Upper lobe of left lung (tissue), 4 donors: ENCODE results near the gene NDUFA8.

Source experiments
- POLR2A ChIP-seq, 4 donors: fragments of 450-650 bp; IDR thresholded peaks; one replicate each; pipeline ENCODE4 v1.5.1; 2016 to 2017; ENCODE audit warnings: antibody characterized with exemption in 4 of 4, mild to moderate bottlenecking in 2 of 4
- TF ChIP-seq, protein P1 (sequence below), 6 experiments: fragments of 450-650 bp in 4 of 6; fragments of 200-600 bp in 2 of 6; sonication (generic) in 2 of 6; IDR thresholded peaks; one replicate each; pipeline ENCODE4 v1.5.1; 2016 to 2019; ENCODE audit warnings: antibody characterized with exemption in 6 of 6

DNA sequence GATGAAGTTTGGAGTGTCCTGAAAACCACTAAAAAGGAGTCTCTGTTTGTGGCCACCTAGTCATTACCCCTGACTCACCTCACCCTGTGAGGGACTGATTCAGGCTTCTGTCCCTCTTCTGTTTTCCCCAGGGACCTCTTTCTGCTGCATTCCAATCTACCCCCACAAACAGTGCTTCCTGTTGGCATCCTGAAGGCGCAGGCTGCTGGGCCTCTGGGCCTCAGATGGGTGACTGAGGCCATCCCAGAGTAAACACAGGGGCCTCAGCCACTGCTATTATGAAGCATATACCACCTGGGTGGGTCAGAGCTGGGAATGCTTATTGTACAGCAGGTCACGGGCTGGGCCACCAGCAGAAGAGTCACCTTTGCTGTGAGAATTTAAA lies 20.1 kb upstream of the NDUFA8 start:
- TF ChIP-seq, protein P1, sequence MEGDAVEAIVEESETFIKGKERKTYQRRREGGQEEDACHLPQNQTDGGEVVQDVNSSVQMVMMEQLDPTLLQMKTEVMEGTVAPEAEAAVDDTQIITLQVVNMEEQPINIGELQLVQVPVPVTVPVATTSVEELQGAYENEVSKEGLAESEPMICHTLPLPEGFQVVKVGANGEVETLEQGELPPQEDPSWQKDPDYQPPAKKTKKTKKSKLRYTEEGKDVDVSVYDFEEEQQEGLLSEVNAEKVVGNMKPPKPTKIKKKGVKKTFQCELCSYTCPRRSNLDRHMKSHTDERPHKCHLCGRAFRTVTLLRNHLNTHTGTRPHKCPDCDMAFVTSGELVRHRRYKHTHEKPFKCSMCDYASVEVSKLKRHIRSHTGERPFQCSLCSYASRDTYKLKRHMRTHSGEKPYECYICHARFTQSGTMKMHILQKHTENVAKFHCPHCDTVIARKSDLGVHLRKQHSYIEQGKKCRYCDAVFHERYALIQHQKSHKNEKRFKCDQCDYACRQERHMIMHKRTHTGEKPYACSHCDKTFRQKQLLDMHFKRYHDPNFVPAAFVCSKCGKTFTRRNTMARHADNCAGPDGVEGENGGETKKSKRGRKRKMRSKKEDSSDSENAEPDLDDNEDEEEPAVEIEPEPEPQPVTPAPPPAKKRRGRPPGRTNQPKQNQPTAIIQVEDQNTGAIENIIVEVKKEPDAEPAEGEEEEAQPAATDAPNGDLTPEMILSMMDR (IDR thresholded peaks at IDR 0.05) = no peak
- TF ChIP-seq POLR2A (IDR thresholded peaks at IDR 0.05) = no peak
